Activated CD4-positive, alpha-beta T cell treated with anti-CD3 and anti-CD28 coated beads, Interleukin-10, Interleukin-2, amounts not matched to agents 100 ng/mL and 50 ng/mL, durations not matched to agents 16 hours and 8 hours (primary cell): ENCODE data around the gene HRAS.
"Not testable (repeated sequence)": the region's sequence is repeated elsewhere in the genome, so short reads cannot be mapped to it uniquely, and the experiment has no call there.

ENCODE experiments used
- DNase-seq: peaks from one replicate; pipeline ENCODE4 v3.0.0-alpha.2; 2020

The HRAS gene

DNA sequence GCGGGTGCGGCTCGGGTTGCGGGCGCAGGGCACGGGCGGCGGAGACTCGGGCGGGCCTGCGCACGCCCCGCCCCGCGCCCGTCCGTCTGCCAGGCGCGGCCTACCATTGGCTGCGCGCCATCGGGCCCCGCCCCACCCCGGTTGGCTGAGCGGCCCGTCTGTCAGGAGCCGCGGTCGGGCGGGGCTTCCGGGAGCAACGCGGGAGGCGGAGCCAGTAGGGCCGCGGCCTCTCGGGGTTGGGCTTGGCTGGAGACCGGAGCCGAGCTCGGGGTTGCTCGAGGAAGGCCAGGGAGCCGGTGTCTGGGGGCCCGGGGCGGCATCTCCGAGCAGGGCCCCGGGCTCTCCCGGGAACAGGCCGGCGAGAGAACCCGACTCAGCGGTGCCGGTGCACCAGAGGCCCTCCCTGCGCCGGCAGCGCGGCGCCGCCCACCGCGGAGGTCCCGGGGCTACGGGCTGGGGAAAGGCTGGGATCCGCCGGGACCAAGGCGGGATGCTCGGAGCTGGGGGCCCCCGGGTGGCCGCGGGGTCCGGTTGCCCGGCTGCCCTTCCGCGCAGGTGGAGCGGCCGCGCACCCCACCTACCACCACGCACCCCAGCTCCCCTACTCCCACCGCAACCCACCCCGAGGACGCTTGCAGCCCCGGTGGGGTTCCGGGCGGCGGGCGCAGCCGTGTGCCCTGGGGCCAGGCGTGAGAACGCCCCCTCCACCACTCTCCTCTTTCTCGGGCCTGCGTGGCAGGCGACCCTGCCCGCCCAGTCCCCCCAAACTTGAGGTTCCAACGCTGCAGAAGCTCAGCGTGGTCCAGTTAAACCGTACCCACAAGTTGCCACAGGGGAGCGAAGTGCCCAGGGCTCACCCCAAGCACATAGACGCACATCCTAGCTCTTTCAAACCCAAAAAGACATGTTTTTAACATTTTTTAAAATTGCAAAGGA lies at the start of gene HRAS:
HRAS (minus strand) TSS at position 58 of the 936 bp plus-strand sequence.
- DNase-seq = peak; percentile 97

DNA sequence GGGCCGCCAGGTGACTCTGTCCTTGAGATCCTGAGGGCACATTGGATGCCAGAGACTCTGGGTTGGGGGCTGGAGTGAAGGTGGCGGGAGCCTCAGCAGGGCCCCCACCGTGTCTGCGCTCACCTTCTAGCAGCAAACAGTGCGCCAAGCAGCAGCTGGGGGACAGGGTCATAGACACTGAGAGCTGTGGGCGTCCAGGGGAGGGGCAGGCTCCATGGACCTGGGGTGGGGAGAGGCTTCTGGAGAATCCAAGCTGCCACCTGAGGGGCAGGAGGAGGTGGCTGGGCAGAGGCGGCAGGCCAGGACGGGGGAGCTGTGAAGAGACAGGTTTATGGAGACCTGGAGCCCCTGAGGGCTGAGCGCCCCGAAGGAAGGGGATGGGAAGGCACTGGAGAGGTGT lies 48.9 kb upstream of the HRAS start:
- no peak for DNase-seq

DNA sequence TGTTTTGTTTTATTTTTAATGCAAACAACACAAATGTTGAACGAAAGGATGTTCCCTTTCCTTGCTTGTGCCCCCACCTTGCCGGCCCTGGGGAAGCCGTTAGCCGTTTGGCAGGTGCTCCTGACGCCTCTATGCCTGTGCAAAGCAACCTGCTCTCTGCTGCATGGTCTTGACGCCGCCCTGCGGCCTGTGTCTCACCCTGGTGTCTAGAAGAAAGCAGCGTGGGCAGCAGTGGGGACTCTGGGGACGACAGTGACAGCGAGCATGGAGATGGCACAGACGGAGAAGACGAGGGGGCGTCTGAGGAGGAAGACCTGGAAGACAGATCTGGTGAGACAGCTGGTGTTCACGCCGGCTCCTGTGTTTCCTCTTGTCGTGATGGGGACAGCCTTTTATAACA lies 46.4 kb upstream of the HRAS start:
- no peak for DNase-seq

DNA sequence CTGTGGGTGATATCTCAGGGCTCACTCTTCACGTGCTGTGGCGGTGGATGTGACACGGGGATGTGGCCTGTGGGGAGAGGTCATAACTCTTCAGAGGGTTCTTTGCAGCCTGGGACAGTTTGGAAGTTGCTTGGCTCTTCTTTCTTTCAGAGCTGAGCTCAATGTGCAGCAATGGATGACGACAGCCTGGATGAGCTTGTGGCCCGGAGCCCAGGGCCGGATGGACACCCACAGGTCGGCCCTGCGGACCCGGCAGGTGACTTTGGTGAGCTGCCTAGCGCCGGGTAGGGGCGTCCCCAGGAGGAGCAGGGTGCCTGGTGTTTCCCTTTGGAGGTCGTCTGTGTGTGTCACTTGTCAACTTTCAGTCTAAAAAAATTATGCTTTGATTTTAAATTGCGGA lies 46.0 kb upstream of the HRAS start:
- DNase-seq = no peak

DNA sequence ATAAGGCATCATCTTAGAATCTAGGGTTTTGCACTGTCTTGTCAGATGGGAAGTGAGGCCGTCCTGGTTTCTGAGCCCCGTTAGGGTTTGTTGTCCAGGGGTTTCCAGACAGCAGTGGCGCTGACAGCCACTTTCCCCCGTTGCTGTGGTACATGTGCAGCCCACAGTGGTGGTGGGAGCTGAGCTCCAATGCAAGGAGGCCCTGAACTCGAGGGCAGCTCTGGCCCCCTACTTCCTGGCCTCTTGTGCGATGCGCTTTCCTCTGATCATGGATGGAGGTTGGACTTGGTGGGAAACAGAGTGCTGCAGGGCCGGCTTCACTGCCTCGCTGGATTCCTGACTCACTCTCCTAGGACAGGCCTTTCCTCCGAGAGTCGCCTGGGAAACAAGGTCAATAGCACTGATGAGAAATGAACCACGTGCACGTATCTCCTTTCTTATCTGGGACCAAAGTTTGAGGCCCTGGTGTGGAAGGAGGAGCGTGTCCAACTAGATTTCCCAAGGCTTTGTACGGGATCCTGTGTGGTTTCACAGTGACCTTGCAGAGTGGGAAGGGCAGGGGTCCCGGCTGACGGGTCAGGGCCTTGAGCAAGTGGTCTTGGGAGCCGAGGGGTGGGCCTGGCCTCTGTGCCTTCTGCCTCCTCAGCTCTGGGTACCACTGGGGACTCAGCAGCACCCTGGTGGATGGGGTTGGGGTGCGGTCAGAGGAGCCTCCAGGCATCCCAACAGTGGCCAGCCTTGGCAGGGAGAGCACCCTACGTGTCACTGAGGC lies 44.6 kb upstream of the HRAS start:
- no peak for DNase-seq

DNA sequence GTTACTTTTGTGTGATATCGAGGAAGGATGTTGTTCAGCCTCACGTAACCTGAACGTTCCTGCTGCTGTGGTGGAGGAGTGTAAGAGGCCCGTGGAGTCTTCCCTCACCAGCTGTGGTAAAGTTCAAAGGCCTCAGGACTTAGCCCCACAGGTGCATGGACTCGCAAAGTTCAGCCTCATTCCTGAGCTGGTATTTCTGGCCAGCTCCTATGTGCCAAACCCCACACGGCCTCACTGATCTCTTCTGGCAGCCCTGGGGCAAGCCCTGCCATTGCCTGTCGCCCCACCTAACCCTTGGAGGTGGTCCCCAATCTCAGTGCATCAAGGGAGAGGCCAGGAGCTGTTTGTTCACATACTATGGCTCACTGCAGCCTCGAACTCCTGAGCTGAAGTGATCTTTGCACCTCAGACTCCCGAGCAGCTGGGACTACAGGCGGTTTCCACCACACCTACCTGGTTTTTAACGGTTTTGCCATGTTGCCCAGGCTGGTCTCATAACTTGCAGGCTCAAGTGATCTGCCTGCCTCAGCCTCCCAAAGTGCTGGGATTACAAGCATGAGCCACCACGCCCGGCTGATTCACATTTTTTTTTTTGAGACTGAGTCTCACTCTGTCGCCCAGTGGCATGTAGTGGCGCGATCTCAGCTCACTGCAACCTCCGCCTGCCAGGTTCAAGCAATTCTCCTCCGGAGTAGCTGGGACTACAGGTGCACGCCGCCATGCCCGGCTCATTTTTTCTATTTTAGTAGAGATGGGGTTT lies 43.1 kb upstream of the HRAS start:
- no peak for DNase-seq

DNA sequence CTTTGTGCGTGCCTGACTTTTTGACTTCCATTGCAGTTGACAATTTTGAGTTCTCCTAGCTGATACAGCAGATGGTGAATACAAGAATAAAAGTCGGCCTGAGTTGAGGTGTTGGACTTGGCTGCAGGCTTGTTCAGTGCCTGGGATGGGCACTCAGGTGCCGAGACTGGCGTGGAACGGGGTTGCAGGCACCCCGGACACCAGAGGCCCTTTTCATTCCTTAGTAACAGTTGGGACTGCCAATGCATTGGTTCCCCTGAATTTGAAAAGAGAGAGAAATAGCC lies 42.2 kb upstream of the HRAS start:
- no peak for DNase-seq

DNA sequence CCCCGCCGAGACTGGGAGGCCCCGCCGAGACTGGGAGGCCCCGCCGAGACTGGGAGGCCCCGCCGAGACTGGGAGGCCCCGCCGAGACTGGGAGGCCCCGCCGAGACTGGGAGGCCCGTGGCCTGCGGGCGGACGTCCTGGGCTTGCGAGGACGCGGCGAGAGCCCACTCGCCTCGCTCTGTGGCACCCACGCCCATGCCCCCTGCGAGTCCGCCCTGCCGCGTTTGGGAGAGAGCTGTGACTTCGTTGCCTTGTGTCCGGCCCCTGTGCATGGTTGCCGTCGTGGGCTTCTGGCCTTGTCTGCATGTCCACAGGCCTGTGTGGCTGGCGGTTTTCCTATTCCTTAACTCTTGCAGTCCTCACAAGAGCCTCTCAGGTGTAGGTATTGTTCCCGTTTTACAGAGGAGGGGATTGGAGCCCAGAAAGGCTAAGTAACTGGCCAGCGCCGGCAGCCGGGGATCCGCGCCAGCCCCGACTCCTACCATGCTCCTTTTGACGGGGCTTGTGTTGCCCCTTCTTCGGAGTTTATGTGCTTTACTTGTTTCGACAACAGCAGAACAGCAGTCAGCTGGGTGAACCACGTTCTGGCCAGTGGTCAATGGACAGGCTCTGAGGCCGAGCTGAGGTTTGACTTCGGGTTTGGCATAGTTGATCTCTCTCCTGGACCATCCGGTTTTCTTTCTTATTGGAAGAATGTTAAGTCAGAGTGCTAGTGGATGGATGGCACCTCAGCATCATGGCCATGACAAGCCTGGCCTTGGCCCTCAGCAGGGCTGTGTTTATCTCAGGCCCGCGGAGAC lies 41.6 kb upstream of the HRAS start:
- no peak for DNase-seq

DNA sequence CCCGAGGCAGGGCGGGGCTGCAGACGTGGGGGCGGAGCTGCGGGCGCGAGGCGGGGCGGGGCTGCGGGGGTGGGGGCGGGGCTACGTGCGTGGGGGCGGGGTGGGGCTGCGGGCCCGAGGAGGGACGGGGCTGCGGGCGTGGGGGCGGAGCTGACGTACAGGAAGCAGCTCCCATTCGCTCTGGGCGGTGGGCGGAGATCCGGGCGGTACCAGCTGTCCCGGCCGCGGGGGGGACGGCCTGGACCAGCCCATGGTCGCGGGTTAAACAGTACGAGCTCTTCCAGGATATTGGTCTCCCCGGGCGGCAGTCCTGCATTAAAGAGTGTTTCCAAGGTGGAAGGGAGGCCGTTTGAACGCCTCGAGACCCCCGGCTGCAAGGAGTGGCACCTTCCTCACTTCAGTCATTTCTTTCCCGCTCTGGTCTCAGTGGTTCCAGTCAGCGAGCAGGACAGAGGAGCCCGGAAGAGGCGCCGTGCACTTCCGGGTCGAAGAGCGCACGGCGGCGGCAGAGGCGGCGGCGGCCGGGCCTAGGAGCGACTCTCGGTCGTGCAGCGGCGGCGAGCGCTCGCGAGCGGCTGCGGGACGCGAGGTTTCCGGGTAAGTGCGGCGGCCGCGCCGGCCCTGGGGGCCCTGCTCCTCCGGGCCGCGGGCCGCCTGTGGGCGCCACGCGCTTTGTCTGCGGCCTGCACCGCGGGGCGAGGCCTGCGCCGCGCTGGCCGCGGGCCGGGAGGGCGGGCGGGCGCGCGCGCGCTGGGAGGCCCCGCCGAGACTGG lies 40.8 kb upstream of the HRAS start, which contains the start of gene PHRF1:
PHRF1 (plus strand) TSS at position 475 of the 773 bp plus-strand sequence. CDS start 5,043 bp downstream, outside the sequence.
- peak; percentile 95 for DNase-seq

DNA sequence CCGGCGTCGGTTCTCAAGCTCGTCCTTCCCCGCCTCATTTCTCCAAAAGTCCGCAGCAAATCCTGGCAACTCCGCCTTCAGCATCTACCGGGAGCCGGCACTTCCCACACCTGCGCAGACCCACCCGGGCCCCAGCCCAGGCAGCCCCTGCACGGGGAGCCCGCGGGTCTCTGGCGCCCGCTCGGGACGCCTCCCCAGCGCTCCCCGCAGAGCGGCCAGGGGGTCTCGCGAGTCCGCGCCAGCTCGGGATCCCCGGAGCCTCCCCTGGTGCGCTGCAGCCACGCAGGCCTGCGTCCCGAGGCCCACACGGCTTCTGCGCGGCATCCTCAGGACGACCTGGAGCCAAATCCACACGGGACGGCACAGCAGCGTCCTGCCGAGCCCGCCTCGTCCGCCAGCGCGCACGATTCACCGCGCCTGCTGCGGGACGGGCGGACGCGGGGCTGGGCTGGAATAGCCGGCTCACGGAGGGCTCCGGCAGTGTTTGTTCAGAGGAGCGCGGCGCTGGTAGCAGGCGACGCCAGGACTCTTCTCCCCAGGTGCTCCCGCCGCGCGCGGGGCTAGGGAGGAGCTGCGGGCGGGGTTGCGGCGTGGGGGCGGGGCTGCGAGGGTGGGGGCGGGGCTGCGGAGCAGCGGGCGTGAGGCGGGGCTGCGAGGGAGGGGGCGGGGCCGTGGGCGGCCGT lies 40.1 kb upstream of the HRAS start:
- DNase-seq = no peak

DNA sequence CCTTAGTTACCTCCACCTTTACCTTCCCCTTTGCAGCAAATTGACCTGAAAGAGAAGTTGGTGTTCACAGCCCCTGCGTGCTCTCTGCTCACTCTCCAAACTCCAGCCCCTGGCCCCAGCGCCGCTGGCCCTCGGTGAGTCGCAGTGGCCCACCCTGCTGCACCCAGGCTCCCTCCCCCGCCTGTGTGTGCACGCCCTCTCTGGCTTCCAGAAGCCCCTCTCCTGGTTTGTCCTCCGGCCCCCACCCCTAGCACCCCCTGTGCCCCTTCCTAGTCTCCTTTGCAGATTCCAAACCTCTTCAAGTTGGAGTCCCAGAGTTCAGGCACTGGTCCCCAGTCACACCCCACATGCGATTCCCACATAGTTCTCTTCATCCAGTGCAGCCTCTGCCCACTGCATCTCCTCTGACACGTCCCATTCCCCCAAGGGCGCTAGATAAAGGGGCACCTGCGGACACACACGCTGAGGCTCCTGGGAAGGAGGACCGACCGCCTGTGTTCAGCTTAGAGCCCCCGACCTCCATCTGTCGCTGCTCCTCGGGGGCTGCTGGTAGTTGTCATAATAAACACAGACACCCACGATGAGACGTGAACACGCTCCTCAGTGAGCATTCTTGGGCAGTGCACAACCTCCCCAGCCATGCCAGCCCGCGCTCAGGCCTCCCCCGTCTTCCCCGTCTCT lies 39.4 kb upstream of the HRAS start:
- DNase-seq = no peak

DNA sequence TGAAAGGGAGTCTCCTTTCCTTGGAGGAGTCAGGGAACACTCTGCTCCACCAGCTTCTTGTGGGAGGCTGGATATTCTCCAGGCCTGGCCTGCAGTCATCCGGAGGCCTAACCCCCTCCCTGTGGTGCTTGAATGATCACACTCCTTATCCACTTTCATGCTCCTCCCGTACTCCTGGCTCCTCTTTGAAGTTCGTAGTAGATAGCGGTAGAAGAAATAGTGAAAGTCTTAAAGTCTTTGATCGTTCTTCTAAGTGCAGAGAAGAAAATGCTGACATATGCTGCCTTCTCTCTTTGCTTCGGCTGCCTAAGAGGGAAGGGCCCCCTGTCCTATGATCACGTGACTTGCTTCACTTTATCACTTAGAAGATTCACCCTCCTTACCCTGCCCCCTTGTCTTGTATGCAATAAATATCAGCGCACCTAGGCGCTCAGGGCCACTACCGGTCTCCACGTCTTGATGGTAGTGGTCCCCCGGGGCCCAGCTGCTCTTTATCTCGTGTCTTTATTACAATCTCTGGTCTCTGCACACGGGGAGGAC lies 38.7 kb upstream of the HRAS start:
- DNase-seq = not testable (repeated sequence)

DNA sequence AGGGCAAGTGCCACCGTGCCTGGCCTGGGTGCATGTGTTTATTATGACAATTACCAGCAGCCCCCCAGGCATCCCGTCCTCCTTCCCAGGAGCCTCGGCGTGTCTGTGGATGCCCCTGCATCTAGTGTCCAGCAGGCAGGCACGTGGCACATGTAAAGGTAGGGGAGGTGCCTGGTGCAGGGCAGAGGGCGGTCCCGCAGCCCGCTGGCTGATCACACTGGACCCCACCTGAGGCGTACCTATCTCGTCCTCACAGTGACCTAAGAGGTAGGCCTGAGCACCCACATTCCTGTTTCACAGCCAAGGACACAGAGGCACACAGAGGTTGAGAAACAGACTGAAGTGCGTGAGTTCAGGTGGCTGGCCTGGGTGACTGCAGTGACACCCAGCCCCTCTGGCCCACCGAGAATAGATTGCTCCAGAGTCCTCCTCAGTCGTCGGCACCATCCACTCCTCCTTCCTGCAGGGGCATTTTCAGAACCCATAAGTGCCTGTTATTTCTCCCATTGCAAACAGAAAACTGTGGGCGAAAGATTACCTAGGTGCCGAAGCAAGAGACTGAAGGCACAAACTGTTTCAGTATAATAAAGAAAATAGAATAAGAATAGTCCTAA lies 37.9 kb upstream of the HRAS start:
- DNase-seq = no peak

DNA sequence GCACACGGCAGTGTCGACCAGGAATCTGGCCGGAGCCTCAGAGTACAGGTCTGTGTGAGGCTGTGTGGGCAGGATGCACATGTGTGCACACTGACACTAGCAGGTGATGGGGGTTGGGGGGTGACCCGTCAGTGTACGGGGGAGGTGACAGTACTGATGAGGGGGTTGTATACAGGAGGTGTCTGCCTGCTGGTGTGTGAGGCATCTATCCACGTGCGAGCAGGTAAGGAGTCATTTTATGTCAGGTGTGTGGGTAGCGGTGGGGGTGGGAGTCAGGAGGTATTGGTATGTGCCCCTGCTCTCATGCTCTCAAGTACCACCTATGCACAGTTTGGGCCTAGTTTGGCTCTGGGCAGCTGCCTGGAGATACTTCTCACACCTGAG lies 36.4 kb upstream of the HRAS start:
- no peak for DNase-seq

DNA sequence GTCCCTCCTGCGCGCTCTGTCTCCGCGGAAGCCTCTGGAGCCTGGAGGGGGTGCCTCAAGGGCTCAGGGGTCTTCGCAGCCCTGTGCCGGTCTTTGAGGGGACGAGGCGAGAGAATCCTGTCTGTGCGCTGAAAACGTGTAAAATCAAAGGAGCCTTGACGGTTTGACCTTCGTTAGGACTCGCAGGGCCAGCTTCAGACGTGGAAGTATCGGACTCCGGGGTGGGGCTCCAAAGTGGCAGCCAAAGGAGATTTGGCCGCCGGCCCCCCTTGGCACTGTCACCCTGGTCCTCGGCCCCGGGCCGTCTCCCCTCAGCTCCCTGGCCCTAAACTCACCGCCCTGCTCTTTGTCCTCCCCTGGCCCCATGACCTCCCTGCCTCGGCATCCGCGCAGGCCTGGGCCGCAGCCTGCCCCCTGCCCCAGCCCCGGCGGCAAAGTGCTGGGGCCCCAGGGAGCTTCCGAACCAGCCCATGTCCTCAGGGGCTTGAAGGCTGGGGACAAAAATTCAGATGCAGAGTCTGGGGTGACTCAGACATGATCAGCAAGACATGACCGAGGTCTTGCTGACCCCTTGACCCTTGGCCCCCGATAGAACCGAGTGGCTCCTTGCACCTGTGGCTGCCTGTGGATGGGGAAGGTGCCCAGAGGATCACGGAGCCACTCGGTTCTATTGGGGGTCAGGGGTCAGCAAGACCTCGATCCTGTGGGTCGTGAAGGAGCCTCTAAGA lies 33.9 kb upstream of the HRAS start:
- DNase-seq = no peak

DNA sequence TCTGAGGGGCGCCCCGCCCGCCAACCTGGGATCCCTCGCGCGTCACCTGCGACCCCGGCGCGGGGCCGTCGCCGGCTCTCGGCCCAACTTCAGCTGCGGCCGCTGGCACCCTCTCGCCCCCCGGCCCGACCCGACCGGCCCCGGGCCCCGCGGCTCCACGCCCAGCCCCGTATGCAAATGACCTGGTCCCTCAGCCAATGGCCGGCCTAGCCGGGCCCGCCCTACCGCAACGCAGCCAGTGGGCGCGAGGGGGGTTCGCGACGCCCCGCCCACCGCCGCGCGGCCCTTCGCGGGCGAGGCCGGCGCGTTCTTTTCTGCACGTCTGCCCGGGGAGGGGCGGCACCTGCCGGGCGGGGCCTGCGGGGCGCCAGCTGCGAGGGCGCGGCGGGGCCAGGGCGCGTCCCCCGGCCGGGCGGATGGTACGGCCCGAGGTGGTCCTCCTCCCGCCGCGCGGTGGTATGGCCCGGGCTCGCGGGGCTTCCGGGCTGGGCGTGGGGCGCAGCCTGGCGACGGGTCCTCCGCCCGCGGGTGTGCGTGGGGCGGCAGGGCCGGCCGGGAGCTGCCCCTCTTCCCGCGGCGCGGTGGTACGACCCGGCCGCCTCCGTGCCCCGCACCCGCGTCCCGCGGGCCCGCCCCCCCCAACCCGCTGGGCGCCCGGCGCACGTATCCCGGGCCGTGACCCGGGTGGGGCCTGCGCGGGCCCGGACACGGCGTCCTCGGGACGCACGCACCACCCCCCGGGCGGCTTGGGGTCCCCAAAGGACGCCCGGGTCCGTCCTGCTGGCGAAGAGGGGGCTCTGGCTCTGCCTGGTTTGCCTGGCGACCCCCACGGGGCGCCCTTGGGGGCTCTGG lies 33.2 kb upstream of the HRAS start:
- peak; percentile 96 for DNase-seq

DNA sequence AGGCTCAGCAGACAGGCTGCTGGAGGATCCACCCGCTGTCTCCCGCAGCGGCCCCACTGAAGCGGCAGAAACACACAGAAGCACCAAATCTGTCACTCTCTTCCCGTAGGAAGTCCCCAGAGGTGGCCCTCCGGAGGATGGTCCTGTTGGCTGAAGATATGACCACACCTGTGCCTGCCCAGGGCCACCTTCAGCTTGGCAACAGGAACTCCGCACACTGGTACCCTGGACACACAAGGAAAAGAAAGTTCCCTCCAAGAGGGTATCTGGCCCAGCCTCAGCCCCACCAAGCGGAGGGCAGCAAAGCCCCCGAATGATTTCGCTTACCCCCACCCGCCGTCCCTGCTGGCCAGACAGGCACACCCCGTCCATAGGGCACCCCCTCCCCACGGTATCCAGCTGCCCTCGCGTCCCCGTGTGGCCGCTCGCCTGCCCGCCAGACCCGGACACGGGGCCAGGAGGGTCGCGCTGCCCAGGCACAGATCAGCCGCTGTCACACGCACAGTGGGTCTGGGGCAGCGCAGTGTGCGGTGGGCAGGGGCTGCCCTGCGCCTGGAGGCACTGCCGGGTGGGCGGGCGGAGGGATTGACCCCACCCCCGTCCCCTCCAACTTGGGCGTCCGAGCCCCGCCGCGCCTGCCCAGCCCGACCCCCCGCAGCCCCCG lies 32.4 kb upstream of the HRAS start:
- no peak for DNase-seq
